ENCODE measurements around the gene PSMD3. TPM values are rescaled to one million over a fixed set of nuclear protein-coding genes. Genes with fewer than 3 reads are reported as not detected.

PSMD3 gene
- total RNA-seq, 1 experiment from 2014 or later = 200 TPM

- DNase-seq (ENCODE audit: low read depth) = peak; percentile 92
- in situ Hi-C loops (cut with HindIII; ENCODE audit: low pct_unique_long_range_greater_than_20kb, low sequenced_read_pairs) = no loop called here
Observed at GRCh38 chr17:39953471-39953888, 27.1 kb upstream of the PSMD3 start.

GRCh38 chr17:39954876-39955275 is 25.7 kb upstream of the PSMD3 start:
- in situ Hi-C loops (cut with HindIII; ENCODE audit: low pct_unique_long_range_greater_than_20kb, low sequenced_read_pairs) = no loop called here

GRCh38 chr17:39955726-39956225 is 24.8 kb upstream of the PSMD3 start:
- in situ Hi-C loops (cut with HindIII; ENCODE audit: low pct_unique_long_range_greater_than_20kb, low sequenced_read_pairs) = no loop called here
- DNase-seq (ENCODE audit: low read depth) = no peak

More at GRCh38 chr17:39954876-39955275, 25.7 kb upstream of the PSMD3 start:
- no peak for DNase-seq (ENCODE audit: low read depth)

- in situ Hi-C loops (cut with HindIII; ENCODE audit: low pct_unique_long_range_greater_than_20kb, low sequenced_read_pairs) = no loop called here
- no peak for DNase-seq (ENCODE audit: low read depth)
Observed at GRCh38 chr17:39960524-39961041, 20.0 kb upstream of the PSMD3 start.

GRCh38 chr17:39962642-39963220 is 17.9 kb upstream of the PSMD3 start, which contains the start of gene GSDMA:
Gene GSDMA, plus strand, starts transcription at chr17:39963004. Its CDS starts 2,684 bp downstream, at chr17:39965688.
- in situ Hi-C loops (cut with HindIII; ENCODE audit: low pct_unique_long_range_greater_than_20kb, low sequenced_read_pairs) = no loop called here
- DNase-seq (ENCODE audit: low read depth) = no peak

- in situ Hi-C loops (cut with HindIII; ENCODE audit: low pct_unique_long_range_greater_than_20kb, low sequenced_read_pairs) = no loop called here
- no peak for DNase-seq (ENCODE audit: low read depth)
Observed at GRCh38 chr17:39963829-39964228, 16.8 kb upstream of the PSMD3 start.

GRCh38 chr17:39965017-39965699 is 15.4 kb upstream of the PSMD3 start:
- no peak for DNase-seq (ENCODE audit: low read depth)
- in situ Hi-C loops (cut with HindIII; ENCODE audit: low pct_unique_long_range_greater_than_20kb, low sequenced_read_pairs) = no loop called here

GRCh38 chr17:39966771-39967170 is 13.8 kb upstream of the PSMD3 start:
- DNase-seq (ENCODE audit: low read depth) = no peak
- in situ Hi-C loops (cut with HindIII; ENCODE audit: low pct_unique_long_range_greater_than_20kb, low sequenced_read_pairs) = no loop called here

- no peak for DNase-seq (ENCODE audit: low read depth)
- in situ Hi-C loops (cut with HindIII; ENCODE audit: low pct_unique_long_range_greater_than_20kb, low sequenced_read_pairs) = no loop called here
Observed at GRCh38 chr17:39968761-39969160, 11.8 kb upstream of the PSMD3 start.

- in situ Hi-C loops (cut with HindIII; ENCODE audit: low pct_unique_long_range_greater_than_20kb, low sequenced_read_pairs) = no loop called here
- no peak for DNase-seq (ENCODE audit: low read depth)
Observed at GRCh38 chr17:39969375-39969774, 11.2 kb upstream of the PSMD3 start.

- in situ Hi-C loops (cut with HindIII; ENCODE audit: low pct_unique_long_range_greater_than_20kb, low sequenced_read_pairs) = no loop called here
- no peak for DNase-seq (ENCODE audit: low read depth)
Observed at GRCh38 chr17:39970157-39970692, 10.4 kb upstream of the PSMD3 start.

GRCh38 chr17:39971076-39971603 is 9.5 kb upstream of the PSMD3 start:
- in situ Hi-C loops (cut with HindIII; ENCODE audit: low pct_unique_long_range_greater_than_20kb, low sequenced_read_pairs) = no loop called here
- no peak for DNase-seq (ENCODE audit: low read depth)

- DNase-seq (ENCODE audit: low read depth) = no peak
- in situ Hi-C loops (cut with HindIII; ENCODE audit: low pct_unique_long_range_greater_than_20kb, low sequenced_read_pairs) = no loop called here
Observed at GRCh38 chr17:39972271-39972670, 8.3 kb upstream of the PSMD3 start.

GRCh38 chr17:39973496-39973895 is 7.1 kb upstream of the PSMD3 start:
- no peak for DNase-seq (ENCODE audit: low read depth)
- in situ Hi-C loops (cut with HindIII; ENCODE audit: low pct_unique_long_range_greater_than_20kb, low sequenced_read_pairs) = no loop called here

- in situ Hi-C loops (cut with HindIII; ENCODE audit: low pct_unique_long_range_greater_than_20kb, low sequenced_read_pairs) = no loop called here
Observed at GRCh38 chr17:39974433-39974832, 6.2 kb upstream of the PSMD3 start.

GRCh38 chr17:39975801-39976200 is 4.8 kb upstream of the PSMD3 start:
- in situ Hi-C loops (cut with HindIII; ENCODE audit: low pct_unique_long_range_greater_than_20kb, low sequenced_read_pairs) = no loop called here

More at GRCh38 chr17:39974433-39974832, 6.2 kb upstream of the PSMD3 start:
- no peak for DNase-seq (ENCODE audit: low read depth)

GRCh38 chr17:39979016-39979670 is 1.5 kb upstream of the PSMD3 start:
- in situ Hi-C loops (cut with HindIII; ENCODE audit: low pct_unique_long_range_greater_than_20kb, low sequenced_read_pairs) = no loop called here
- no peak for DNase-seq (ENCODE audit: low read depth)

More at GRCh38 chr17:39975801-39976200, 4.8 kb upstream of the PSMD3 start:
- DNase-seq (ENCODE audit: low read depth) = no peak

GRCh38 chr17:39979893-39980350 is 685 bp upstream of the PSMD3 start:
- in situ Hi-C loops (cut with HindIII; ENCODE audit: low pct_unique_long_range_greater_than_20kb, low sequenced_read_pairs) = no loop called here
- no peak for DNase-seq (ENCODE audit: low read depth)
